ENCODE data around the gene DSC3.

The DSC3 gene

DNA sequence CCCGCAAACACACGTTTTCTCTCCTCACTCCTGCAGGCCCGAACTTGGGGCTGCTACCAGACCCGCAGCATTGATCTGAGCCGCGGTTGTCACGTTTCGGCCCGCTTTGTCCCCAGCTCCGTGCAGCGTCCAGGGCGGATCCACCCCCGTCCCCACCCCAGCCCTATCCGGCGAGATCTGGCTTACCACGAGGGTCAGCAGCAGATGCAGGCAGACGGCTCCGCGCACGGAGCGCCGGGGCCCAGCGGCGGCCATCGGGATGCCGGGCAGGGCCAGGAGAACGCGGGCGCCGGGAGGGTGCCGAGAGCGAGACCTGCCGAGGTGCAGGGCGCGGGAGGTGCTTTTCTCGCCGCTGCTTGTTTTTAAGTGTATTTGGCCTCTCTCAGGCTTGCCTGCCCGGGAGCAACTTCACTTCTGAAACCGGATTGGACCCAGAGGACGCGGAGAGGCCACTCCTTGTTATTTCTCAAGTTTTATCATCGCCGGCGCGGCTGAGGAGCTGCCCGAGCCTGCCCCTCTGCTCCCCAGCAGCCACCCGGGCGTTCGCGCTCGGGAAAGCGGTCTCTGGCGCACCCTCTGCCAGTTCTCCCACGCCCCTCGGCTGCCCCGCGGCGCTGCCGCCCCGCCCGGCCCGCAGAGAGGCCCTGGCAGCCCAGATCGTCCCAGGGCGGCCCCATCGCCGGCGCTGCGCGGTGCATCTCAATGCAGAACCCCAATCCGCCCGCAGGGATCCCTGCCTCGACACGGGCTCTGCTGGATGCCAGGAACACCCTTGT is at the start of gene DSC3:
DSC3 (minus strand) TSS at position 337 of the 776 bp plus-strand sequence; CDS start at position 255, 82 bp downstream.
- Histone ChIP-seq H3K4me1 (ENCODE audit: control insufficient read depth, insufficient read depth, low read length) (peaks cover 19% of the 10 kb centered on the region), H3K4me3 (ENCODE audit: low read length) (no peak within 1 kb of the TSS), H3K9ac (ENCODE audit: low read length) (no peak within 1 kb of the TSS), H3K27me3 (ENCODE audit: control insufficient read depth, insufficient read depth, low read length) (peaks cover 65% of the 10 kb centered on the region), H3K36me3 (ENCODE audit: control insufficient read depth, insufficient read depth, low read length) (no peaks in the 10 kb centered on the region), H3K9me3 (ENCODE audit: control insufficient read depth, low read length) (no peaks in the 10 kb centered on the region)

DNA sequence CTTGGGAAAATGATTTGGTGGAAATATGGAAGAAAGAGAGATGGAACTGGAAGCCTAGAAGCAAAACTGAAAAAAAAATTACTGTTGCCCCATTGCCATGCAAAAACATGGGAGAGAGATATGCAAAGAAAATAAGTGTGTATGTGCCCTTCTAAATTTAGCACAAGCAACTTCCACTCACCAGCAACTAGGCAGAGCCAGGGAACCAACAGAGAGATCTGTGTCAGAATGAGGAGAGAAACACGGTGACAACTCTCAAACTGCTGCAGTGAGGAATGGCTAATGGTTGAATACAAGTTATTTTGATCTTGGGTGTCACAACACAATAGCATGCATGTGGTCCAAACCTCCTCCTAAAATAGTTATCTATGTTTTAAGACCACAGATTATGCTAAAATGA is 48.8 kb upstream of the DSC3 start:
- no peak overlapping the region for H3K9ac ChIP-seq (ENCODE audit: low read length)
- no peaks in the 10 kb centered on the region for H3K27me3 ChIP-seq (ENCODE audit: control insufficient read depth, insufficient read depth, low read length)
- no peaks in the 10 kb centered on the region for H3K36me3 ChIP-seq (ENCODE audit: control insufficient read depth, insufficient read depth, low read length)
- H3K9me3 ChIP-seq (ENCODE audit: control insufficient read depth, low read length), result no peaks in the 10 kb centered on the region
- peaks cover 7% of the 10 kb centered on the region for H3K4me1 ChIP-seq (ENCODE audit: control insufficient read depth, insufficient read depth, low read length)
- no peak overlapping the region for H3K4me3 ChIP-seq (ENCODE audit: low read length)

DNA sequence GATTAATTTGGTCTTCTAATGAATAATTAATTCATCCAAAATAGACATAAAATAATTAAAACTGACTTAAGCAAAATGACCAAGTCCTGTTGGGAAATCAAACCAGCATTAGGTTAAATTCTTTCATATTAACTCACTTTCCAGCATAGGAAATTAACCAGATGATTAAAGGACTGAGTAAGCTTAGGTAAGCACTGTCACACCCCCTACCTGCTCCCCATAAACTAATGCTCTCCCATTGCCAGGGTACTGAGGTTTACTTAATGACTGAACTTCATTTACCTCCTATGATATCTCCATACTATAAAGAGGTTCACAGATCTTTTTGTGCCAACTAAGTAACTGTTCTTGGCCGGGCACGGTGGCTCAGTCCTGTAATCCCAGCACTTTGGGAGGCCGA is 46.0 kb upstream of the DSC3 start:
- H3K4me1 ChIP-seq (ENCODE audit: control insufficient read depth, insufficient read depth, low read length), result no peaks in the 10 kb centered on the region

DNA sequence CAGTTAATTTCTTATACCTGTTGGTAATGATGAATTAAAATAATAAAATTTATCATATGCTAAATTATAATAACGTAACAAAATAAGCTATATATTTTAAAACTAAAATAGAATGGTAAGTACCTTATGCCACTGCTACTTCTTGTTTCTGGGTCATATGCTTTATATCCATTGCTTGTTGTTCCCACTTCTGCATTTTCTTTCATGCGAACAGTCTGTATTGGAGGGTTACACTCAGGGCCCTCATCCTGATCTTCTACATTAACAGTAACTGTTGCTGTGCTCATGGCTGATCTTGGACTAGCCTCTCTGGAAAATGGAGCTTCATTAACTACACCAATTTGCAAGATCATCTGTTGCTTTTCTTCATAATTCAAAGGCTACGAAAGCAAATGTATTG is 37.4 kb upstream of the DSC3 start:
- no peak overlapping the region for H3K9ac ChIP-seq (ENCODE audit: low read length)
- no peaks in the 10 kb centered on the region for H3K9me3 ChIP-seq (ENCODE audit: control insufficient read depth, low read length)
- no peaks in the 10 kb centered on the region for H3K4me1 ChIP-seq (ENCODE audit: control insufficient read depth, insufficient read depth, low read length)
- no peak overlapping the region for H3K4me3 ChIP-seq (ENCODE audit: low read length)
- H3K27me3 ChIP-seq (ENCODE audit: control insufficient read depth, insufficient read depth, low read length), result no peaks in the 10 kb centered on the region
- no peaks in the 10 kb centered on the region for H3K36me3 ChIP-seq (ENCODE audit: control insufficient read depth, insufficient read depth, low read length)

More for the DNA sequence above, 46.0 kb upstream of the DSC3 start:
- Histone ChIP-seq H3K4me3 (ENCODE audit: low read length) (no peak overlapping the region), H3K27me3 (ENCODE audit: control insufficient read depth, insufficient read depth, low read length) (no peaks in the 10 kb centered on the region), H3K9ac (ENCODE audit: low read length) (no peak overlapping the region), H3K9me3 (ENCODE audit: control insufficient read depth, low read length) (no peaks in the 10 kb centered on the region), H3K36me3 (ENCODE audit: control insufficient read depth, insufficient read depth, low read length) (no peaks in the 10 kb centered on the region)

DNA sequence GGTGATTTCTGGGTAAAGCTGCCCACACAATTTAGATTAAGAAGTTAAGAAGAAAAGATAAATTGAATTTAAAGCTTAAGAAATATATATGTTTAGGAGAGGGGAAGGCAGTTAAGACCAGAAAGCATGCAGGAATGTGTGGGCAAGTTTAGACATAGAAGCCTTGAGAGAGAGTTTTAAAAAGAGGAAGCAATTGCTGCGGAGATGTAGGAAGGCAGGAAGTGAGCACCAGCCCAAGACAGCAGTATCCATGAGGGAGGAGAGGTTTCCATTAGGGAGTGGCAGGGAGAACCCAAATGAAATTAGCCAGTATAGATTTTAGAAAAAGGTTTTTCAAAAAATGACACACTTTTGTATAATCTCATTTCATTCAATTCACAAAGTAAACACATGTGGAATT is 35.3 kb upstream of the DSC3 start:
- Histone ChIP-seq H3K36me3 (ENCODE audit: control insufficient read depth, insufficient read depth, low read length) (no peaks in the 10 kb centered on the region), H3K4me3 (ENCODE audit: low read length) (no peak overlapping the region), H3K9me3 (ENCODE audit: control insufficient read depth, low read length) (no peaks in the 10 kb centered on the region), H3K27me3 (ENCODE audit: control insufficient read depth, insufficient read depth, low read length) (no peaks in the 10 kb centered on the region), H3K9ac (ENCODE audit: low read length) (no peak overlapping the region), H3K4me1 (ENCODE audit: control insufficient read depth, insufficient read depth, low read length) (no peaks in the 10 kb centered on the region)

DNA sequence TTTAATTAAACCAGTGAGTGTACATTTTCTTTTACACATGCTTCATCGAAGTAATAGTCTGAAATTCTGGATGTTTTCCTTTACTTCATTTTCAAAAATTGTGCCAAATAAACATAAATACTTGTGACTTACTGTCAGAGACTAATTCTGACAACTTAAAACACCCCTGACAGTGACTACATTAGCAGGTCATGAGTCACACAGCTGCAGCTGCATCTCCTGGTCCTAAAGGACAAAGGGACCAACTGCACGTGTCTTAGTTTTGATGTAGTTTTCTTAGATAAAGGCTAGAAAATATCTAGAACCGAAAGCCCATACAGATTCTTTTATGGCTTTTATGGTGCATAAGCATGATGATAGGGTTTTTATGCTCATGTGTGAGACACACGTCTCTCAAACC is 29.6 kb upstream of the DSC3 start:
- Histone ChIP-seq H3K4me3 (ENCODE audit: low read length) (no peak overlapping the region), H3K27me3 (ENCODE audit: control insufficient read depth, insufficient read depth, low read length) (no peaks in the 10 kb centered on the region), H3K36me3 (ENCODE audit: control insufficient read depth, insufficient read depth, low read length) (no peaks in the 10 kb centered on the region), H3K9me3 (ENCODE audit: control insufficient read depth, low read length) (no peaks in the 10 kb centered on the region), H3K9ac (ENCODE audit: low read length) (no peak overlapping the region), H3K4me1 (ENCODE audit: control insufficient read depth, insufficient read depth, low read length) (no peaks in the 10 kb centered on the region)

DNA sequence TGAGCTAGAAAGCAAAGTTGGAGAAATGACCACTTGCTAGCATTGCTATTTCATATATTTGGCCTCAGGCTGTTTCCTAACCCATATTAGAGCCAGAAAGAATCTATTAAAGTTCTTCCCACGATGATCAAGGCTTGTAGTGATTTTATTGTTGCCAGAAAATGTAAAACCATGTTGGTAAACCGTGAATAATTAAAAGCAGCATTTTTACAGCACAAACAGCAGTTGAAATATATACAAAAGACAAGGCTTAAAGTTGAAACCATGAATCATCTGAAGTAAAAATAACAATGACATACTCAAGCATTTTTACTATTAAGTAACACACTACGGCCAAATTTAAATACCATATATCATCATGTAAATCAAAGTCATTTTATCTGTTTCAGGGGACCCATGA is 27.7 kb upstream of the DSC3 start:
- Histone ChIP-seq H3K4me3 (ENCODE audit: low read length) (no peak overlapping the region), H3K9ac (ENCODE audit: low read length) (no peak overlapping the region), H3K9me3 (ENCODE audit: control insufficient read depth, low read length) (no peaks in the 10 kb centered on the region), H3K4me1 (ENCODE audit: control insufficient read depth, insufficient read depth, low read length) (no peaks in the 10 kb centered on the region), H3K27me3 (ENCODE audit: control insufficient read depth, insufficient read depth, low read length) (no peaks in the 10 kb centered on the region), H3K36me3 (ENCODE audit: control insufficient read depth, insufficient read depth, low read length) (no peaks in the 10 kb centered on the region)

DNA sequence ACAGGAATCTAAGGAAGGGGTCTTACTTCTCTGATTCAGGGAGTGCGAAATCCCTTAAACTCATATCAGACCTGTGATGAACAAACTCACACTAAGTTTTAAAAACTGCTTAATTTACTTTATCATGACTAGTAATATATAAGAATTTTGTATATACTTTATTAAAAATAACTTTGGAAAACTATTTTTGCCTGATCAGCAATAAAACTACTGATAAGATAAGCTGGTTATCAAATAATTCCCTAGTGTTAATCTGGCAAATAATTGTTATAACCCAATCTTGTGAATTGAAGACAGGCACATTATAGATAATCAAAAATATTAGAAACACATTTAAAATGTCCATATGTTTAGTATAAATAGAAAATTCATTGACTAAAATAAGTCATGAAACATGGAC is 23.7 kb upstream of the DSC3 start:
- Histone ChIP-seq H3K27me3 (ENCODE audit: control insufficient read depth, insufficient read depth, low read length) (no peaks in the 10 kb centered on the region), H3K9me3 (ENCODE audit: control insufficient read depth, low read length) (no peaks in the 10 kb centered on the region), H3K4me3 (ENCODE audit: low read length) (no peak overlapping the region), H3K4me1 (ENCODE audit: control insufficient read depth, insufficient read depth, low read length) (no peaks in the 10 kb centered on the region), H3K9ac (ENCODE audit: low read length) (no peak overlapping the region), H3K36me3 (ENCODE audit: control insufficient read depth, insufficient read depth, low read length) (no peaks in the 10 kb centered on the region)

DNA sequence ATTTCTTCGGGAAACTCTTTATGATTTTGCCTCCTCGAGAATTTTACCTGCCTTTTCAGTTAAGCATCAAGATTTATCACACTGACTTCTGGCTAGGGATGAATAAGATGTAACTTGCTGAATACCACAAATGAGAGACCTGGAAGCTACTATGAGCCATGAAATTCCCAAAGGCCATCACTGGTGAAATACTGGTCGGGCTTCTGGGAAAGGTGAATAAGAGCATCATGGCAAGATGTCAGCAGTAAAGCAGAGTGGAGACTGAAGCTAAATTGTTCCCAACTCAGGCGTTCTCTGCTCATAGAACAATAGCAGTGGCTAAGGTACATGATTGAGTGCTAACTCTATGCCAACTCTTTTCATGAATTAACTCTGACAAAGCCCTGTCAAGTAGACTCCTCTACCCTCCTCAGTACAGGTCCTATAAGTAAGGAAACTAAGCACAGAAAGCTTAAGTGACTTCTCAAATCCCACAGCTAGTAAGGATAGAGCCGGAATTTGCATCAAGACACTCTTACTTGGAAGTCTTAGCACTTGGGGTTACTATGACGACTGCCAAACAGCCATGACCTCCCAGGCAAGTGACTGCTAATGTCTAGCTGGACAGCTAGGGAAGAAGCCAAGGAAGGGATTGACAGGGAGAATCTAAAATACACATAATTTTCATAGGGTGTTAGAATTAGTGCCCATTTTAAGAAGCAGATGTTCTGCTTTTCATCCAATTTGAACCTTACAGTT is 22.7 kb upstream of the DSC3 start:
- no peak overlapping the region for H3K9ac ChIP-seq (ENCODE audit: low read length)
- no peaks in the 10 kb centered on the region for H3K9me3 ChIP-seq (ENCODE audit: control insufficient read depth, low read length)

DNA sequence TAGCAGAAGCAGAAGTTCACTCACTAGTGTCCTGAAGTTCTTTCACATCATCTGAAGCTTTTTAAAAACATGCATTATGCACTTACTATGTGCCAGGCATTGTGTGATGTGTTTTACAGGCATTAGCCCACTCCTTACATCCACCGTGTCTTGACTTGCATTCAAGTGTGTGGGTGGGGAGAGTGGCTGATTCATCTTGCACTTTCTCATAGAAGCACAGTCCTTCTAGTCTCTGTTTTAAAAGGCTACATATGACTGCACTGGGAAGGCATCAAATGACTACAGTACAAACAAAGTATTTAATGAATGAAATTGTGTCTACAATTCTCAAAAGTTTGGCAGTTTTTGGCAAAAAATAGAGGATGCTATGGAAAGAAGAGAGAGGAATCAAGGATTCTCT is 21.6 kb upstream of the DSC3 start:
- Histone ChIP-seq H3K9me3 (ENCODE audit: control insufficient read depth, low read length) (no peaks in the 10 kb centered on the region), H3K4me1 (ENCODE audit: control insufficient read depth, insufficient read depth, low read length) (no peaks in the 10 kb centered on the region), H3K9ac (ENCODE audit: low read length) (no peak overlapping the region), H3K27me3 (ENCODE audit: control insufficient read depth, insufficient read depth, low read length) (no peaks in the 10 kb centered on the region), H3K4me3 (ENCODE audit: low read length) (no peak overlapping the region), H3K36me3 (ENCODE audit: control insufficient read depth, insufficient read depth, low read length) (no peaks in the 10 kb centered on the region)

More for the DNA sequence above, 22.7 kb upstream of the DSC3 start:
- Histone ChIP-seq H3K4me1 (ENCODE audit: control insufficient read depth, insufficient read depth, low read length) (no peaks in the 10 kb centered on the region), H3K4me3 (ENCODE audit: low read length) (no peak overlapping the region), H3K36me3 (ENCODE audit: control insufficient read depth, insufficient read depth, low read length) (no peaks in the 10 kb centered on the region), H3K27me3 (ENCODE audit: control insufficient read depth, insufficient read depth, low read length) (no peaks in the 10 kb centered on the region)

DNA sequence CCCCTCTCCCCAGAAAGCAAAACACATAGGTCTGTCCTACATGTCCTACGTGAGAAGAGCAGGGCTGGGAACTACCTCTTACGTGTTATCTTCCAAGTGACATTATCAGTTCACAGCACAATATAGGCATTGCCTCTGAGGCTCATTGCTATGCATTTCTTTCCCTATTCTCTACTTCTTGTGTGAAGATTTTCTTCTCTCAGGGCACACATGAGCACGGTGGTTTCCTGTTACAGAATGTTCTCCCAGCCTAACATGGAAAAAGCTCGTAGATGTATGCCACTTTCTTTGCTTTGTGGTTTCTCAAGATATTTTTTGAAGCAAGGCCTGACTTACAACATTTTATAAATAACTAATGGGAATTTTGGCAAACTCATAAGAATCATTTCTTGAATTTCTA is 19.4 kb upstream of the DSC3 start:
- H3K36me3 ChIP-seq (ENCODE audit: control insufficient read depth, insufficient read depth, low read length), result no peaks in the 10 kb centered on the region
- no peak overlapping the region for H3K4me3 ChIP-seq (ENCODE audit: low read length)
- H3K9ac ChIP-seq (ENCODE audit: low read length), result no peak overlapping the region
- H3K4me1 ChIP-seq (ENCODE audit: control insufficient read depth, insufficient read depth, low read length), result no peaks in the 10 kb centered on the region
- H3K9me3 ChIP-seq (ENCODE audit: control insufficient read depth, low read length), result no peaks in the 10 kb centered on the region
- no peaks in the 10 kb centered on the region for H3K27me3 ChIP-seq (ENCODE audit: control insufficient read depth, insufficient read depth, low read length)

DNA sequence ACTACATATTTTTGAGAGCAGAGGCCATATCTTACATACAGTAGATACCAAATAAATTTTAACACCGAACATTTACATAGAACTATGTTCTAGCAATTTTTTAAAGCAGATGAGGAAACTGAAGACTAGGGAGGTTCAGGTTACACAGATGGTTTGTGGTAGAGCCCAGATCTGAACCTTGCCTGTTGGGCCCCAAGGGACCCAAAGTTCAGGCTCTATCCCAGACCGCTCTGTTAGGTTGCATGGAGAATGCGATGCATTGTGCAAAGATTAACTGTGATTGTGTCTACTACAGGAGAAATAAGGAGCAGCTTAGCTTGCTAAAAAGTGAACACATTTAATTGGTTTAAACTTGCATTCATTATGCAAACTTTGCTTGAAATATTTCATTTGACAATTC is 16.4 kb upstream of the DSC3 start:
- Histone ChIP-seq H3K4me1 (ENCODE audit: control insufficient read depth, insufficient read depth, low read length) (no peaks in the 10 kb centered on the region), H3K36me3 (ENCODE audit: control insufficient read depth, insufficient read depth, low read length) (no peaks in the 10 kb centered on the region), H3K9ac (ENCODE audit: low read length) (no peak overlapping the region), H3K27me3 (ENCODE audit: control insufficient read depth, insufficient read depth, low read length) (no peaks in the 10 kb centered on the region), H3K4me3 (ENCODE audit: low read length) (no peak overlapping the region), H3K9me3 (ENCODE audit: control insufficient read depth, low read length) (no peaks in the 10 kb centered on the region)
